Trophoblast cell (in vitro differentiated cells and primary cell): Measurements from ENCODE around the gene HSD3B1.
"Not testable (repeated sequence)": the region's sequence is repeated elsewhere in the genome, so short reads cannot be mapped to it uniquely, and the experiment has no call there.

Experiments used
- DNase-seq, 2 donors: peaks; one replicate each; pipeline ENCODE4 v3.0.0-alpha.2; 2016
- H2AFZ ChIP-seq: 2 replicates; pipeline ENCODE4 v1.6.1; 2013; ENCODE audit warnings: low read length, moderate library complexity, mild to moderate bottlenecking; ENCODE audit not compliant: insufficient read depth, poor library complexity
- H2AK5ac ChIP-seq: 2 replicates; pipeline ENCODE4 v1.6.1; 2013; ENCODE audit warnings: mild to moderate bottlenecking, low read length
- H2BK120ac ChIP-seq: 2 replicates; pipeline ENCODE4 v1.6.1; 2013; ENCODE audit warnings: low read length, mild to moderate bottlenecking, moderate library complexity; ENCODE audit not compliant: insufficient read depth, poor library complexity
- H2BK12ac ChIP-seq: 2 replicates; pipeline ENCODE4 v1.6.1; 2013; ENCODE audit warnings: mild to moderate bottlenecking, low read length, moderate library complexity
- H2BK5ac ChIP-seq: 2 replicates; pipeline ENCODE4 v1.6.1; 2013; ENCODE audit warnings: low read length, low read depth, moderate library complexity, mild to moderate bottlenecking; ENCODE audit not compliant: poor library complexity
- H3K14ac ChIP-seq: 2 replicates; pipeline ENCODE4 v1.6.1; 2013; ENCODE audit warnings: mild to moderate bottlenecking, low read length
- H3K18ac ChIP-seq: 2 replicates; pipeline ENCODE4 v1.6.1; 2013; ENCODE audit warnings: mild to moderate bottlenecking, low read length
- H3K23ac ChIP-seq: 2 replicates; pipeline ENCODE4 v1.6.1; 2013; ENCODE audit warnings: low read length
- H3K27ac ChIP-seq: 2 replicates; pipeline ENCODE4 v1.5.1; 2013; ENCODE audit warnings: low read depth, mild to moderate bottlenecking, inconsistent platforms, low read length, moderate library complexity
- H3K27me3 ChIP-seq: 2 replicates; pipeline ENCODE4 v1.6.1; 2013; ENCODE audit warnings: inconsistent platforms, mild to moderate bottlenecking, low read length, moderate library complexity; ENCODE audit not compliant: insufficient read depth
- H3K36me3 ChIP-seq, 2 experiments: 1 replicate in 1 of 2; 2 replicates in 1 of 2; pipeline ENCODE4 v1.6.1; 2013; ENCODE audit warnings: low read length in 2 of 2, mild to moderate bottlenecking in 2 of 2, moderate library complexity in 1 of 2; ENCODE audit not compliant: insufficient read depth in 2 of 2, control insufficient read depth in 1 of 2
- H3K4ac ChIP-seq: 2 replicates; pipeline ENCODE4 v1.6.1; 2013; ENCODE audit warnings: low read depth, mild to moderate bottlenecking, low read length, moderate library complexity
- H3K4me1 ChIP-seq, 2 experiments: 1 replicate in 1 of 2; 2 replicates in 1 of 2; pipeline ENCODE4 v1.6.1; 2013; ENCODE audit warnings: low read length in 2 of 2, mild to moderate bottlenecking in 2 of 2, moderate library complexity in 1 of 2; ENCODE audit not compliant: insufficient read depth in 2 of 2, control insufficient read depth in 1 of 2
- H3K4me2 ChIP-seq: 2 replicates; pipeline ENCODE4 v1.6.1; 2013; ENCODE audit warnings: inconsistent platforms, mild to moderate bottlenecking, low read length, moderate library complexity
- H3K4me3 ChIP-seq: 2 replicates; pipeline ENCODE4 v1.5.1; 2013; ENCODE audit warnings: mild to moderate bottlenecking, low read depth, low read length, inconsistent platforms
- H3K79me1 ChIP-seq: one replicate; pipeline ENCODE4 v1.6.1; 2013; ENCODE audit warnings: low read length
- H3K79me2 ChIP-seq: 2 replicates; pipeline ENCODE4 v1.6.1; 2013; ENCODE audit warnings: low read length, mild to moderate bottlenecking; ENCODE audit not compliant: control insufficient read depth, insufficient read depth, poor library complexity
- H3K9ac ChIP-seq: 2 replicates; pipeline ENCODE4 v1.6.1; 2013; ENCODE audit warnings: mild to moderate bottlenecking, low read length
- H3K9me3 ChIP-seq: 2 replicates; pipeline ENCODE4 v1.6.1; 2013; ENCODE audit warnings: low read depth, mild to moderate bottlenecking, control low read depth, inconsistent platforms, low read length; ENCODE audit not compliant: insufficient read depth
- H4K12ac ChIP-seq: 2 replicates; pipeline ENCODE4 v1.6.1; 2013; ENCODE audit warnings: low read depth, mild to moderate bottlenecking, low read length, moderate library complexity
- H4K8ac ChIP-seq: 2 replicates; pipeline ENCODE4 v1.6.1; 2013; ENCODE audit warnings: low read depth, mild to moderate bottlenecking, low read length, moderate library complexity
- H4K91ac ChIP-seq: one replicate; pipeline ENCODE4 v1.6.1; 2013; ENCODE audit warnings: low read depth, mild to moderate bottlenecking, low read length, moderate library complexity
- WGBS: extraction: QIAGEN DNeasy Blood & Tissue Kit; methylation state at CpG from one replicate; pipeline ENCODE4 v1.1.7; 2013; ENCODE audit warnings: missing lambda C conversion rate; ENCODE audit not compliant: insufficient read length, insufficient coverage; ENCODE audit errors: extremely low coverage; 5-methylcytosine and 5-hydroxymethylcytosine counted together

HSD3B1 gene

GRCh38 chr1:119553302-119554071 is 46.5 kb downstream of the HSD3B1 start:
- H2BK12ac ChIP-seq, H3K9ac ChIP-seq, H3K4me3 ChIP-seq, H3K4ac ChIP-seq, H2AFZ ChIP-seq, H3K79me2 ChIP-seq, H4K12ac ChIP-seq, H4K8ac ChIP-seq, H3K18ac ChIP-seq, H3K23ac ChIP-seq, H3K36me3 ChIP-seq, DNase-seq, H3K9me3 ChIP-seq, H3K79me1 ChIP-seq, H3K27me3 ChIP-seq, H2AK5ac ChIP-seq: not testable (repeated sequence)
- Histone ChIP-seq H3K4me2 (peak overlapping the region; percentile 15), H4K91ac (peak overlapping the region; percentile 40), H2BK120ac (peak overlapping the region; percentile 54), H3K14ac (peak overlapping the region; percentile 43), H3K27ac (peak overlapping the region; percentile 70), H3K4me1 (peaks cover 5 to 15% of the 10 kb centered on the region in 2 experiments), H2BK5ac (peak overlapping the region; percentile 11)
- no CpG with 5 or more reads among the region's 1 CpG for WGBS

GRCh38 chr1:119554183-119554582 is 47.2 kb downstream of the HSD3B1 start:
- peaks cover 7% of the 10 kb centered on the region for H3K79me1 ChIP-seq
- H2BK5ac ChIP-seq, result peak overlapping the region; percentile 42
- peaks cover 5 to 15% of the 10 kb centered on the region in 2 experiments for H3K4me1 ChIP-seq
- H3K36me3 ChIP-seq, result no peaks in the 10 kb centered on the region
- H3K14ac ChIP-seq, result no peak overlapping the region
- H4K12ac ChIP-seq, result no peak overlapping the region
- H3K4me2 ChIP-seq, result peak overlapping the region; percentile 15
- no peaks in the 10 kb centered on the region for H3K79me2 ChIP-seq
- no peak overlapping the region for H4K8ac ChIP-seq
- H3K23ac ChIP-seq, result no peak overlapping the region
- no peak overlapping the region for H2BK120ac ChIP-seq
- H3K4ac ChIP-seq, result no peak overlapping the region
- no peak overlapping the region for H2AK5ac ChIP-seq
- peak overlapping the region; percentile 19 for H2BK12ac ChIP-seq
- H3K4me3 ChIP-seq, result no peak overlapping the region
- DNase-seq, result no peak
- no peaks in the 10 kb centered on the region for H3K27me3 ChIP-seq
- no peak overlapping the region for H3K9ac ChIP-seq
- no peak overlapping the region for H3K18ac ChIP-seq
- peak overlapping the region; percentile 70 for H3K27ac ChIP-seq
- no peak overlapping the region for H2AFZ ChIP-seq
- peak overlapping the region; percentile 73 for H4K91ac ChIP-seq
- no peaks in the 10 kb centered on the region for H3K9me3 ChIP-seq

- Histone ChIP-seq H4K12ac (no peak overlapping the region), H3K4me1 (peaks cover 5 to 16% of the 10 kb centered on the region in 2 experiments), H3K14ac (no peak overlapping the region), H4K8ac (no peak overlapping the region), H2BK5ac (no peak overlapping the region), H3K9ac (no peak overlapping the region), H3K36me3 (no peaks in the 10 kb centered on the region), H2BK120ac (no peak overlapping the region), H4K91ac (no peak overlapping the region), H3K27ac (no peak overlapping the region), H3K27me3 (no peaks in the 10 kb centered on the region), H3K4me2 (no peak overlapping the region), H2BK12ac (no peak overlapping the region), H2AFZ (no peak overlapping the region), H2AK5ac (no peak overlapping the region), H3K4me3 (no peak overlapping the region), H3K79me2 (no peaks in the 10 kb centered on the region), H3K9me3 (no peaks in the 10 kb centered on the region), H3K23ac (no peak overlapping the region), H3K79me1 (peaks cover 7% of the 10 kb centered on the region), H3K4ac (no peak overlapping the region), H3K18ac (no peak overlapping the region)
- no CpG with 5 or more reads among the region's 3 CpGs for WGBS
- DNase-seq, result no peak
Measured at GRCh38 chr1:119556423-119556822, 49.4 kb downstream of the HSD3B1 start.

- H3K18ac ChIP-seq, H3K9ac ChIP-seq, H2BK12ac ChIP-seq, DNase-seq, H3K36me3 ChIP-seq, H3K4me2 ChIP-seq, H3K4ac ChIP-seq, H3K9me3 ChIP-seq, H3K27me3 ChIP-seq, H3K14ac ChIP-seq, H3K27ac ChIP-seq, H3K4me3 ChIP-seq, H3K23ac ChIP-seq, H4K12ac ChIP-seq, H4K91ac ChIP-seq, H2AK5ac ChIP-seq, H3K79me2 ChIP-seq, H2AFZ ChIP-seq, H3K4me1 ChIP-seq, H4K8ac ChIP-seq, H3K79me1 ChIP-seq, H2BK120ac ChIP-seq, H2BK5ac ChIP-seq: not testable (repeated sequence)
- no CpG with 5 or more reads among the region's 3 CpGs for WGBS
Measured at GRCh38 chr1:119560402-119560801, 53.4 kb downstream of the HSD3B1 start.
